Fibroblast of the aortic adventitia (primary cell): ENCODE measurements around the gene GNB1. TPM values are rescaled to one million over a fixed set of nuclear protein-coding genes. Genes with fewer than 3 reads are reported as not detected.

Source experiments
- DNase-seq: peaks from one replicate; pipeline ENCODE4 v3.0.0-alpha.2; 2010; ENCODE audit warnings: low read depth
- H3K4me3 ChIP-seq: 2 replicates; pipeline ENCODE4 v1.5.1; 2011; ENCODE audit warnings: low read depth, mild to moderate bottlenecking, control low read depth, low read length, moderate library complexity
- total RNA-seq: library from RNA; depleted of rRNA; stranded (reverse); fragments of >200 nt; gene quantifications from 2 replicates; pipeline ENCODE4 v1.2.3, GENCODE V29; 2012; ENCODE audit warnings: low replicate concordance
- TF ChIP-seq, protein P1 (sequence below): IDR thresholded peaks from 2 replicates; pipeline ENCODE4 v1.5.1; 2011; ENCODE audit warnings: mild to moderate bottlenecking, low read length, control low read depth, inconsistent platforms; ENCODE audit not compliant: insufficient read depth

Gene GNB1
- total RNA-seq, 1 donor, result 108 TPM

- TF ChIP-seq, protein P1, sequence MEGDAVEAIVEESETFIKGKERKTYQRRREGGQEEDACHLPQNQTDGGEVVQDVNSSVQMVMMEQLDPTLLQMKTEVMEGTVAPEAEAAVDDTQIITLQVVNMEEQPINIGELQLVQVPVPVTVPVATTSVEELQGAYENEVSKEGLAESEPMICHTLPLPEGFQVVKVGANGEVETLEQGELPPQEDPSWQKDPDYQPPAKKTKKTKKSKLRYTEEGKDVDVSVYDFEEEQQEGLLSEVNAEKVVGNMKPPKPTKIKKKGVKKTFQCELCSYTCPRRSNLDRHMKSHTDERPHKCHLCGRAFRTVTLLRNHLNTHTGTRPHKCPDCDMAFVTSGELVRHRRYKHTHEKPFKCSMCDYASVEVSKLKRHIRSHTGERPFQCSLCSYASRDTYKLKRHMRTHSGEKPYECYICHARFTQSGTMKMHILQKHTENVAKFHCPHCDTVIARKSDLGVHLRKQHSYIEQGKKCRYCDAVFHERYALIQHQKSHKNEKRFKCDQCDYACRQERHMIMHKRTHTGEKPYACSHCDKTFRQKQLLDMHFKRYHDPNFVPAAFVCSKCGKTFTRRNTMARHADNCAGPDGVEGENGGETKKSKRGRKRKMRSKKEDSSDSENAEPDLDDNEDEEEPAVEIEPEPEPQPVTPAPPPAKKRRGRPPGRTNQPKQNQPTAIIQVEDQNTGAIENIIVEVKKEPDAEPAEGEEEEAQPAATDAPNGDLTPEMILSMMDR, result no peak
- no peak overlapping the region for H3K4me3 ChIP-seq
- DNase-seq, result no peak
Measured at GRCh38 chr1:1926886-1927660, 36.2 kb upstream of the GNB1 start.

DNA sequence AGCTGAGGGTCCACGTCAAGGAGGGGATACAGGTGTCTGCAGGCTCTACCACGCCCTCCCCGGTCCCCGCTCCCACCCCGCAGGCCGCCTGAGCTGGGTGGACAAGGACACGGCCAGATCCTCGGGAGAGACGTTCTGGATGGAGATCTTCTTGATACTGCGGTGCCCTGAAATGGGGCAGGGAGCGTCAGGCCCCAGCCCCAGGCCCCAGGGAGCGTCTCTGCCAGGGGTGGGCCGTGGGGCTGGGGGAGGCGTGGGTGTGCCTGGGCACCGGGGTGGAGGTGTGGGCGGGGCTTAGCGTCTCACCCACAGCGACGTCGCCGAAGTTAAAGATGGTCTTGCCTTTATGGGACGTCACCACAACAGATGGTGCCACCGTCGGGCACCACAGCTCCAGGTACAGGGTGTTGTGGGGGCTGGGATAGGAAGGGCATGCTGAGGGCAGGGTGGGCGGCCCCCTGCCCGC, 35.5 kb upstream of the GNB1 start:
- H3K4me3 ChIP-seq, result no peak overlapping the region
- no peak for DNase-seq
- TF ChIP-seq, protein P1, result no peak

- TF ChIP-seq, protein P1, result no peak
- H3K4me3 ChIP-seq, result no peak overlapping the region
- no peak for DNase-seq
Measured at GRCh38 chr1:1925437-1926345, 34.8 kb upstream of the GNB1 start.

DNA sequence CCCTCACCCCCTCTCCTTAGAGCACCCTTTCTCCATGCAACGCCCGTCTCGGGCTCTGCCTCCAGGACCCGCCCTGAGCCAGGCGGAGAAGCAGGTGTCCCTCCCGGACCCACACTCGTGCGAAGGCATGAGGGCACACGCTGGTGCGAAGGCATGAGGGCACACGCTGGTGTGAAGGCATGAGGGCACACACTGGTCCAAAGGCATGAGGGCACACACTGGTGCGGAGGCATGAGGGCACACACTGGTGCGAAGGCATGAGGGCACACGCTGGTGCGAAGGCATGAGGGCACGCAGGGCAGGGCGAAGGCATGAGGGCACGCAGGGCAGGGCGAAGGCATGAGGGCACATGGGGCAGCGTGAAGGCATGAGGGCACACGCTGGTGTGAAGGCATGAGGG, 34.0 kb upstream of the GNB1 start:
- DNase-seq, result no peak
- H3K4me3 ChIP-seq, result no peak overlapping the region
- TF ChIP-seq, protein P1, result no peak

GRCh38 chr1:1924386-1924785, 33.5 kb upstream of the GNB1 start:
- TF ChIP-seq, protein P1, result no peak
- no peak overlapping the region for H3K4me3 ChIP-seq
- DNase-seq, result no peak

GRCh38 chr1:1922956-1923833, 32.3 kb upstream of the GNB1 start:
- no peak for DNase-seq
- no peak overlapping the region for H3K4me3 ChIP-seq
- TF ChIP-seq, protein P1, result no peak
